ENCODE measurements around the gene IMP4. TPM values are rescaled to one million over a fixed set of nuclear protein-coding genes. Genes with fewer than 3 reads are reported as not detected.

IMP4 gene
- polyA plus RNA-seq, 3 donors, result 32.4 to 40.9 (median 36.6) TPM

- no peak for DNase-seq (ENCODE audit: low read depth in 3 of 3, low spot score in 2 of 3)
Measured at GRCh38 chr2:130391872-130392670, 49.4 kb downstream of the IMP4 start.

DNA sequence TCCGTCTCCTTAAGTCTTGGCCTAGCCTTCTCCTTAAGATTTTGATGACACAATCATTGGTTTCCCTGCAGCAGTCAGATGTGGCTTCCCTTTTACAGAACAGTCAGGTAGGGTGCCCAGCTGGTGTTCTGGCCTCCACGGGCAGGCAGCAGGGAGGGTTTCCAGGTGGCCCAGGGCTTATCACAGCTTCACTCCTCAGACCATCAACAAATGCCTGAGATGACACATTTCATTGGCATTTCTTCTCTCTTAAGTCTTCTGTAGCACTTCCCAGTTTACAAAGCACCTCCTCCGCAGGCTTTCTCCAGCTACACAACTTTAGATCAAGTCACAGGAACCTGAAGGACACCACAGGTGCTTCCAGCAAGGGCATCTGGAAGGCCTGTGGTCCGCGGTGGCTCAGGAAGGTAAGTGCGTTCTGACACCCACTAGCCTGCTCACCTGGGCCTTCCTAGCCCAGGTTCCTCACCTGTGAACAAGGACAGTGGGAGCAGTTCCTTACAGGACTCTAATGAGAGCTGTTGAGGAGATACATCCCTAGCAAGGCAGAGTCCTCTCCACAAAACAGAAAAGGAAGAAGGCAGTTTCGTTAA lies 50.7 kb downstream of the IMP4 start:
- DNase-seq (ENCODE audit: low read depth in 3 of 3, low spot score in 2 of 3), result no peak

Other genes with a start within 250 kb of the IMP4 start
- under 1 TPM; 0.06 to 0.17 (median 0.07) TPM for gene POTEF, start 213.7 kb upstream of the IMP4 start, polyA plus RNA-seq (ENCODE audit: insufficient read length in 3 of 3)
- gene CCDC74B, start 197.8 kb upstream of the IMP4 start, polyA plus RNA-seq (ENCODE audit: insufficient read length in 3 of 3), result 10 to 100 TPM in 2 of 3 donors, 1 to 10 TPM in 1; 8.6 to 12.4 (median 11.6) TPM
- gene SMPD4, start 161.3 kb upstream of the IMP4 start, polyA plus RNA-seq (ENCODE audit: insufficient read length in 3 of 3), result 10 to 100 TPM; 47.4 to 60.0 (median 56.1) TPM
- gene MZT2B, start 160.6 kb upstream of the IMP4 start, polyA plus RNA-seq (ENCODE audit: insufficient read length in 3 of 3), result 10 to 100 TPM; 57.2 to 81.4 (median 70.4) TPM
- under 1 TPM in 1 of 3 donors, not detected in 2; 0.12 TPM for gene TUBA3E, start 144.5 kb upstream of the IMP4 start, polyA plus RNA-seq (ENCODE audit: insufficient read length in 3 of 3)
- 10 to 100 TPM; 27.7 to 29.3 (median 28.2) TPM for gene PTPN18, start 13.2 kb downstream of the IMP4 start, polyA plus RNA-seq (ENCODE audit: insufficient read length in 3 of 3)
- under 1 TPM in 2 of 3 donors, not detected in 1; 0.10 to 0.14 TPM for gene POTEI, start 166.4 kb downstream of the IMP4 start, polyA plus RNA-seq (ENCODE audit: insufficient read length in 3 of 3)
- not detected for gene CFC1B, start 178.3 kb downstream of the IMP4 start, polyA plus RNA-seq (ENCODE audit: insufficient read length in 3 of 3)